NCI-H526 treated with DMSO at 0.1 percent for 48 hours (cell line): Measurements from ENCODE around the gene INO80.

ENCODE experiments used
- DNase-seq: peaks from one replicate; lab custom pipeline; 2025; lab: John Stamatoyannopoulos, UW

INO80 gene

GRCh38 chr15:40999190-40999589 is 116.9 kb downstream of the INO80 start:
- no peak for DNase-seq

- no peak for DNase-seq
Measured at GRCh38 chr15:40995656-40996055, 120.4 kb downstream of the INO80 start.

GRCh38 chr15:40992825-40993224 is 123.3 kb downstream of the INO80 start:
- no peak for DNase-seq

- DNase-seq: no peak
Measured at GRCh38 chr15:40992241-40992741, 123.8 kb downstream of the INO80 start.

- DNase-seq: no peak
Measured at GRCh38 chr15:40991355-40991754, 124.7 kb downstream of the INO80 start.

GRCh38 chr15:40990789-40991188 is 125.3 kb downstream of the INO80 start:
- DNase-seq: no peak

- no peak for DNase-seq
Measured at GRCh38 chr15:40990080-40990479, 126.0 kb downstream of the INO80 start.

- no peak for DNase-seq
Measured at GRCh38 chr15:40988156-40988555, 127.9 kb downstream of the INO80 start.

GRCh38 chr15:40986820-40987219 is 129.3 kb downstream of the INO80 start:
- no peak for DNase-seq

GRCh38 chr15:40985541-40986330 is 130.3 kb downstream of the INO80 start:
- DNase-seq: no peak

- no peak for DNase-seq
Measured at GRCh38 chr15:40984964-40985363, 131.1 kb downstream of the INO80 start.

- no peak for DNase-seq
Measured at GRCh38 chr15:40984406-40984805, 131.7 kb downstream of the INO80 start.

GRCh38 chr15:40982855-40983254 is 133.2 kb downstream of the INO80 start:
- no peak for DNase-seq

GRCh38 chr15:40981186-40981585 is 134.9 kb downstream of the INO80 start:
- no peak for DNase-seq

- DNase-seq: no peak
Measured at GRCh38 chr15:40978562-40978961, 137.5 kb downstream of the INO80 start.

GRCh38 chr15:40978141-40978540 is 137.9 kb downstream of the INO80 start:
- no peak for DNase-seq

- no peak for DNase-seq
Measured at GRCh38 chr15:40976819-40977218, 139.3 kb downstream of the INO80 start.

GRCh38 chr15:40974879-40975278 is 141.2 kb downstream of the INO80 start:
- no peak for DNase-seq

GRCh38 chr15:40969363-40969762 is 146.7 kb downstream of the INO80 start:
- no peak for DNase-seq

- no peak for DNase-seq
Measured at GRCh38 chr15:40968290-40969085, 147.6 kb downstream of the INO80 start.

- no peak for DNase-seq
Measured at GRCh38 chr15:40964634-40965033, 151.4 kb downstream of the INO80 start.

GRCh38 chr15:40964006-40964405 is 152.1 kb downstream of the INO80 start:
- no peak for DNase-seq

GRCh38 chr15:40963201-40963600 is 152.9 kb downstream of the INO80 start:
- no peak for DNase-seq
